K562 (cell line): ENCODE measurements around the gene PARK7. TPM values are rescaled to one million over a fixed set of nuclear protein-coding genes. Genes with fewer than 3 reads are reported as not detected.

Source experiments
- ATAC-seq: fragments of 200-7000 bp; cut with Tn5 transposase; 3 replicates; pipeline ENCODE4 v1.9.1; 2020; ENCODE audit warnings: moderate library complexity
- BruUV-seq: library from RNA; stranded (reverse); fragments of 400-500 nt; replicated peaks from 2 replicates; lab custom pipeline; 2021; lab: Mats Ljungman, UMichigan
- CTCF ChIA-PET: fragments of 300-600 bp; formaldehyde crosslinking; extraction: SDS; loops from one replicate; lab custom pipeline; 2021; ENCODE audit warnings: low intra/inter-chr PET ratio; lab: Yijun Ruan, JAX
- POLR2A ChIA-PET: fragments of 300-600, 350-650 bp; sonication (Branson Sonifier 250); formaldehyde crosslinking; extraction: SDS; loops from one replicate; lab custom pipeline; 2021; ENCODE audit warnings: antibody characterized with exemption, inconsistent platforms; lab: Yijun Ruan, JAX
- DNase-seq, 4 experiments: peaks; one replicate each; pipeline versions ENCODE4 v3.0.0 to v3.0.0-alpha.2; 2011 to 2018; ENCODE audit warnings: low spot score in 3 of 4, mixed read lengths in 3 of 4; ENCODE audit errors: extremely low read depth in 1 of 4
- FAIRE-seq: peaks from 2 replicates; lab custom pipeline; 2011; peaks lifted over from hg19 to GRCh38; lab: Jason Lieb, UNC
- H2AFZ ChIP-seq: 2 replicates; pipeline ENCODE4 v1.6.0; 2011; ENCODE audit warnings: low read depth, low read length, control low read depth, inconsistent platforms
- H3K27ac ChIP-seq: fragments of 200-600 bp; 3 replicates; pipeline ENCODE4 v1.8.0; 2011; ENCODE audit warnings: low read depth, mild to moderate bottlenecking, control low read depth, inconsistent platforms, low read length, moderate library complexity, mixed read lengths; ENCODE audit errors: extremely low read depth
- H3K27me3 ChIP-seq, 2 experiments: fragments of 300-600 bp in 1 of 2; 2 replicates in 1 of 2; 3 replicates in 1 of 2; pipeline versions ENCODE4 v1.6.0 to v1.8.0; 2011; ENCODE audit warnings: inconsistent platforms in 2 of 2, low read length in 2 of 2, mild to moderate bottlenecking in 1 of 2, mixed read lengths in 1 of 2, moderate library complexity in 1 of 2; ENCODE audit not compliant: control insufficient read depth in 2 of 2, insufficient read depth in 2 of 2
- H3K36me3 ChIP-seq: fragments of 300-600 bp; 3 replicates; pipeline ENCODE4 v1.8.0; 2011; ENCODE audit warnings: mild to moderate bottlenecking, low read length, inconsistent platforms; ENCODE audit not compliant: control insufficient read depth, insufficient read depth
- H3K4me1 ChIP-seq, 2 experiments: fragments of 200-600 bp in 1 of 2; replicated peaks in 1 of 2; 2 replicates in 1 of 2; 3 replicates in 1 of 2; pipeline versions ENCODE4 v1.5.1 to v1.8.0; 2011; ENCODE audit warnings: inconsistent platforms in 2 of 2, low read length in 2 of 2, mild to moderate bottlenecking in 1 of 2, mixed read lengths in 1 of 2, moderate library complexity in 1 of 2; ENCODE audit not compliant: control insufficient read depth in 2 of 2, insufficient read depth in 2 of 2
- H3K4me2 ChIP-seq: 2 replicates; pipeline ENCODE4 v1.6.1; 2011; ENCODE audit warnings: low read length, control low read depth, inconsistent platforms, mixed read lengths; ENCODE audit not compliant: insufficient read depth
- H3K4me3 ChIP-seq: fragments of 200-600 bp; sonication (generic), shearing (Covaris generic); 2 replicates; pipeline ENCODE4 v1.5.1; 2016; ENCODE audit warnings: control low read depth, inconsistent platforms
- H3K79me2 ChIP-seq: fragments of 200-600 bp; 3 replicates; pipeline ENCODE4 v1.8.0; 2011; ENCODE audit warnings: low read length, inconsistent platforms; ENCODE audit not compliant: control insufficient read depth, insufficient read depth
- H3K9ac ChIP-seq, 2 experiments: 2 replicates each; pipeline versions ENCODE4 v1.6.0 to v1.6.1; 2011; ENCODE audit warnings: low read depth in 2 of 2, low read length in 2 of 2, control low read depth in 1 of 2, inconsistent platforms in 1 of 2, mild to moderate bottlenecking in 1 of 2, mixed read lengths in 1 of 2; ENCODE audit not compliant: insufficient read depth in 1 of 2
- H3K9me1 ChIP-seq: one replicate; pipeline ENCODE4 v1.6.0; 2011; ENCODE audit warnings: inconsistent platforms, mild to moderate bottlenecking, low read length, moderate library complexity; ENCODE audit not compliant: control insufficient read depth, insufficient read depth
- H3K9me3 ChIP-seq: replicated peaks from 2 replicates; pipeline ENCODE4 v1.5.1; 2011; ENCODE audit warnings: low read depth, low read length, inconsistent platforms; ENCODE audit not compliant: control insufficient read depth, insufficient read depth
- H4K20me1 ChIP-seq: replicated peaks from 2 replicates; pipeline ENCODE4 v1.6.1; 2011; ENCODE audit warnings: low read length, inconsistent platforms, mixed read lengths; ENCODE audit not compliant: control insufficient read depth, insufficient read depth
- DACH1 ChIP-seq: fragments of 450-650 bp; IDR thresholded peaks from 2 replicates; pipeline ENCODE4 v1.6.1; 2018; ENCODE audit not compliant: partially characterized antibody
- FOXJ2 ChIP-seq: fragments of 200-800 bp; sonication (Bioruptor generic); IDR thresholded peaks from 2 replicates; pipeline ENCODE4 v1.6.1; 2016; ENCODE audit warnings: missing genetic modification characterization, missing compliant biosample characterization
- HMBOX1 ChIP-seq: sonication (generic); IDR thresholded peaks from 2 replicates; pipeline ENCODE4 v1.6.1; 2016
- MYBL2 ChIP-seq, 2 experiments: fragments of 450-650 bp in 1 of 2; sonication (generic) in 1 of 2; formaldehyde crosslinking in 1 of 2; IDR thresholded peaks; 2 replicates each; pipeline versions ENCODE4 v1.6.1 to v1.8.1; 2017 to 2022; ENCODE audit warnings: borderline replicate concordance in 1 of 2, inconsistent platforms in 1 of 2, low read depth in 1 of 2, mild to moderate bottlenecking in 1 of 2, missing genetic modification reagents in 1 of 2, moderate library complexity in 1 of 2
- SP1 ChIP-seq: sonication (generic); formaldehyde crosslinking; IDR thresholded peaks from 2 replicates; pipeline ENCODE4 v1.8.1; 2022; ENCODE audit warnings: mild to moderate bottlenecking, missing genetic modification reagents
- TAF7 ChIP-seq: fragments of 450-650 bp; IDR thresholded peaks from 2 replicates; pipeline ENCODE4 v1.6.1; 2016; ENCODE audit warnings: missing genetic modification characterization, missing compliant biosample characterization
- ZBTB5 ChIP-seq: fragments of 450-650 bp; IDR thresholded peaks from 2 replicates; pipeline ENCODE4 v1.6.1; 2017; ENCODE audit warnings: antibody characterized with exemption
- ZNF121 ChIP-seq: sonication (generic); formaldehyde crosslinking; conservative IDR thresholded peaks from 2 replicates; pipeline ENCODE4 v1.8.0; 2022; ENCODE audit warnings: missing genetic modification reagents
- ZNF507 ChIP-seq: conservative IDR thresholded peaks from 2 replicates; pipeline ENCODE4 v1.6.1; 2017; ENCODE audit warnings: missing genetic modification characterization, missing compliant biosample characterization
- WGBS: fragments of 100-300 bp; shearing (Covaris generic); methylation state at CpG from one replicate; pipeline ENCODE4 v1.1.6; 2016; ENCODE audit warnings: low coverage, mixed read lengths; ENCODE audit not compliant: insufficient coverage; ENCODE audit errors: missing lambda C conversion rate; 5-methylcytosine and 5-hydroxymethylcytosine counted together
- in situ Hi-C: fragments of 300-500 bp; cut with MboI; formaldehyde crosslinking; loops from 4 replicates; pipeline ENCODE4 v1.15.0; 2018; ENCODE audit warnings: inconsistent platforms, mixed read lengths
- intact Hi-C: fragments of 100-400 bp; cut with micrococcal nuclease; formaldehyde crosslinking; loops from 2 replicates; pipeline ENCODE4 v1.14.2; 2022
- polyA plus RNA-seq, 8 experiments: library from polyadenylated mRNA; depleted of rRNA in 4 of 8; stranded (reverse) in 5 of 8; unstranded in 3 of 8; fragments of >200 nt; fragmentation: Nextera tagmentation in 2 of 8; fragmentation: Illumina TruSeq in 1 of 8; extraction: Ambion mirVana in 2 of 8; extraction: Trizol in 1 of 8; gene quantifications; 2 replicates each; pipeline versions ENCODE4 v1.2.1 to v1.2.3, GENCODE V29; 2011 to 2014; ENCODE audit warnings: inconsistent platforms in 1 of 8, missing spikeins in 1 of 8
- total RNA-seq, 7 experiments: library from RNA; depleted of rRNA in 6 of 7; stranded (reverse); fragments of >200 nt in 6 of 7; fragmentation: Illumina TruSeq in 2 of 7; extraction: Trizol in 2 of 7; gene quantifications; 2 replicates each; pipeline versions ENCODE4 v1.2.1 to v1.2.3, GENCODE V29; 2011 to 2021; ENCODE audit warnings: low replicate concordance in 1 of 7

The PARK7 gene
- total and polyA plus RNA-seq, 9 of the 15 experiments (the other 6 are each of a cell fraction or from before 2014, with no cell fraction given) = 374 to 1,298 (median 484) TPM

DNA sequence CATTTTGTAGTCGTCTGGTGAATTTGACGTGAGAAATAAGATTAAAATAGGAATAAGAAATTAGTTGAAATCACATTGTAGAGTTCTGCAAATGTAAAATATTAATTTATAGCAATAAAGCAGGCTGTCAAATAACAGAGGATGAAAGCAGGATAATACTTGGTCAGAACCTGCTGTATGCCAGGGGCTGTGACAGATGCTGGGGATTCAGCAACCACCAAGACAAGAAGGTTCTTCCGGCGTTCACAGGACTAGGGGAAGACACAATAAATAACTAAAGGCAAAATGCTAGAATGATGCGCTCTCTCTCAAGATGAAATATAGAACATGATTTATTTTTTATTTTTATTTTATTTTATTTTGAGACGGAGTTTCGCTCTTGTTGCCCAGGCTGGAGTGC, 6.8 kb upstream of the PARK7 start:
- Histone ChIP-seq H3K4me3 (peak overlapping the region; percentile 53), H3K36me3 (no peaks in the 10 kb centered on the region), H3K4me2 (peak overlapping the region; percentile 89), H3K27me3 (no peaks in the 10 kb centered on the region), H4K20me1 (no peaks in the 10 kb centered on the region), H3K9ac (peak overlapping the region; percentile 88 to 90; a peak in 3 of 4 replicates), H3K79me2 (no peaks in the 10 kb centered on the region), H3K9me3 (no peaks in the 10 kb centered on the region), H3K27ac (peak overlapping the region; percentile 84), H2AFZ (peak overlapping the region; percentile 95), H3K4me1 (peaks cover 6 to 10% of the 10 kb centered on the region in 2 experiments; a peak in 4 of 5 replicates), H3K9me1 (no peaks in the 10 kb centered on the region)
- TF ChIP-seq DACH1 = no peak
- no peak for TF ChIP-seq SP1 (CRISPR knock-in tag)
- TF ChIP-seq MYBL2 (IDR thresholded peaks at IDR 0.05; ENCODE audit: low read depth) = no peak
- TF ChIP-seq MYBL2 (CRISPR knock-in tag; IDR thresholded peaks at IDR 0.05; ENCODE audit: borderline replicate concordance) = no peak
- TF ChIP-seq ZBTB5 = no peak
- no peak for TF ChIP-seq ZNF507 (tag)
- TF ChIP-seq ZNF121 (CRISPR knock-in tag) = no peak
- TF ChIP-seq TAF7 (tag) = no peak
- no peak for TF ChIP-seq FOXJ2 (tag)
- TF ChIP-seq HMBOX1 = no peak
- DNase-seq (peak in 1 of 4 experiments; percentile 25), FAIRE-seq (no peak), ATAC-seq (no peak)
- in situ Hi-C loops (no loop called here), intact Hi-C loops (no loop called here)
- ChIA-PET POLR2A (no interaction called here), CTCF (interaction anchor here (0.6 kb wide), 1 partner anchor 999 kb away, joined by 3 read pairs; no protein-coding TSS in a partner anchor)
- 58% methylated on average over 7 of the region's 7 CpGs for WGBS
- BruUV-seq = TSS peak; percentile 94
